ENCODE data around the gene PRR36. TPM values are rescaled to one million over a fixed set of nuclear protein-coding genes. Genes with fewer than 3 reads are reported as not detected.

PRR36 gene
- total RNA-seq, 1 experiment from 2014 or later = 3.3 TPM

GRCh38 chr19:7888145-7888825, 14.1 kb upstream of the PRR36 start, which contains the start of gene LRRC8E:
Gene LRRC8E (plus strand): TSS chr19:7888510. CDS start chr19:7895604, 7,094 bp downstream.
- ChIA-PET POLR2A (ENCODE audit: low non-redundant PET) (no interaction called here), CTCF (no interaction called here)
- no peak within 1 kb of the TSS for H3K27ac ChIP-seq (ENCODE audit: low read depth, low read length, poor library complexity, severe bottlenecking)
- peak within 1 kb of the TSS; percentile 48 for H3K4me3 ChIP-seq (ENCODE audit: low read depth, low read length, poor library complexity, severe bottlenecking)
- H3K9me3 ChIP-seq (ENCODE audit: low read depth, low read length, poor library complexity, severe bottlenecking) = no peaks in the 10 kb centered on the region
- no peaks in the 10 kb centered on the region for H3K36me3 ChIP-seq (ENCODE audit: insufficient read depth, low read length, poor library complexity, severe bottlenecking)
- H3K4me1 ChIP-seq (ENCODE audit: insufficient read depth, low read length, poor library complexity, severe bottlenecking) = no peaks in the 10 kb centered on the region
- peak; percentile 62 for DNase-seq (ENCODE audit: low spot score)
- no peak for TF ChIP-seq CTCF (conservative IDR thresholded peaks at IDR 0.05; ENCODE audit: low read depth, low read length)
- TF ChIP-seq EZH2 (IDR thresholded peaks at IDR 0.05; ENCODE audit: borderline replicate concordance, low read depth, low read length, poor library complexity, severe bottlenecking) = no peak
- BruUV-seq (replicated peaks) = no TSS peak
- intact Hi-C loops (cut with micrococcal nuclease; ENCODE audit: unreplicated experiment) = no loop called here
- no peaks in the 10 kb centered on the region for H3K27me3 ChIP-seq (replicated peaks; ENCODE audit: insufficient read depth, low read depth, low read length, poor library complexity)

GRCh38 chr19:7887408-7888144, 13.4 kb upstream of the PRR36 start:
- peak overlapping the region; percentile 48 for H3K4me3 ChIP-seq (ENCODE audit: low read depth, low read length, poor library complexity, severe bottlenecking)
- H3K27ac ChIP-seq (ENCODE audit: low read depth, low read length, poor library complexity, severe bottlenecking) = no peak overlapping the region
- DNase-seq (ENCODE audit: low spot score) = no peak
- ChIA-PET CTCF (interaction anchor here (1.0 kb wide), 2 partner anchors 35 to 56 kb away, joined by 3 to 5 read pairs; no protein-coding TSS in a partner anchor), POLR2A (ENCODE audit: low non-redundant PET) (interaction anchor here (0.7 kb wide), 1 partner anchor 16 kb away, joined by 4 read pairs; the partner anchor contains the start of gene MAP2K7)
- no TSS peak for BruUV-seq (replicated peaks)
- intact Hi-C loops (cut with micrococcal nuclease; ENCODE audit: unreplicated experiment) = no loop called here
- no peaks in the 10 kb centered on the region for H3K27me3 ChIP-seq (replicated peaks; ENCODE audit: insufficient read depth, low read depth, low read length, poor library complexity)
- H3K9me3 ChIP-seq (ENCODE audit: low read depth, low read length, poor library complexity, severe bottlenecking) = no peaks in the 10 kb centered on the region
- H3K36me3 ChIP-seq (ENCODE audit: insufficient read depth, low read length, poor library complexity, severe bottlenecking) = no peaks in the 10 kb centered on the region
- H3K4me1 ChIP-seq (ENCODE audit: insufficient read depth, low read length, poor library complexity, severe bottlenecking) = no peaks in the 10 kb centered on the region
- TF ChIP-seq CTCF (conservative IDR thresholded peaks at IDR 0.05; ENCODE audit: low read depth, low read length) (no peak), EZH2 (IDR thresholded peaks at IDR 0.05; ENCODE audit: borderline replicate concordance, low read depth, low read length, poor library complexity, severe bottlenecking) (no peak)

DNA sequence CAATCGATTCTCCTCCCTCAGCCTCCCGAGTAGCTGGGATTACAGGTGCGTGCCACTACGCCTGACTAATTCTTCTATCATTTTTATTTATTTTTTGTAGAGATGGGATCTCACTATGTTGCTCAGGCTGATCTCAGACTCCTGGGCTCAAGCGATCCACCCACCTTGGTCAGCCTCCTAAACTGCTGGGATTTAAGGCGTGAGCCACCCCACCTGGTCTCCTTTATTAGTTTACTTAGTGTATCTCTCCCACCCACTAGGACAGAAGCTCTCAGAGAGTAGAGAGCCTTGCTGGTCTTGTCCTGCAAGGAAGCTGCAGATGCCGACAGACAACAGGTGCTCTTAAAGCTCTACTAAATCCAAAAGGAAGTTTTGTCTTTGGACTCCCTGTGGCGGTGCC, 11.6 kb upstream of the PRR36 start:
- no peaks in the 10 kb centered on the region for H3K36me3 ChIP-seq (ENCODE audit: insufficient read depth, low read length, poor library complexity, severe bottlenecking)
- no peaks in the 10 kb centered on the region for H3K4me1 ChIP-seq (ENCODE audit: insufficient read depth, low read length, poor library complexity, severe bottlenecking)
- no peak overlapping the region for H3K27ac ChIP-seq (ENCODE audit: low read depth, low read length, poor library complexity, severe bottlenecking)
- POLR2A ChIA-PET (ENCODE audit: low non-redundant PET) = no interaction called here
- intact Hi-C loops (cut with micrococcal nuclease; ENCODE audit: unreplicated experiment) = no loop called here
- TF ChIP-seq CTCF (conservative IDR thresholded peaks at IDR 0.05; ENCODE audit: low read depth, low read length) (no peak), EZH2 (IDR thresholded peaks at IDR 0.05; ENCODE audit: borderline replicate concordance, low read depth, low read length, poor library complexity, severe bottlenecking) (no peak)
- no peaks in the 10 kb centered on the region for H3K27me3 ChIP-seq (replicated peaks; ENCODE audit: insufficient read depth, low read depth, low read length, poor library complexity)
- no peak for DNase-seq (ENCODE audit: low spot score)
- H3K4me3 ChIP-seq (ENCODE audit: low read depth, low read length, poor library complexity, severe bottlenecking) = no peak overlapping the region
- no peaks in the 10 kb centered on the region for H3K9me3 ChIP-seq (ENCODE audit: low read depth, low read length, poor library complexity, severe bottlenecking)
- CTCF ChIA-PET = no interaction called here
- BruUV-seq (replicated peaks) = no TSS peak

All from A673 (cell line).